Transverse colon (tissue), 4 donors: Measurements from ENCODE around the gene PPP2R2C. TPM values are rescaled to one million over a fixed set of nuclear protein-coding genes. Genes with fewer than 3 reads are reported as not detected.
A peak's percentile ranks its signal among the peaks of the same experiment; 100 is the strongest.

Experiments used
- DNase-seq: peaks from one replicate; pipeline ENCODE4 v3.0.0-alpha.2; 2019
- H3K27ac ChIP-seq, 4 donors: fragments of 200-600 bp; sonication (generic); 2 replicates each; pipeline ENCODE4 v1.5.1; 2016 to 2018; ENCODE audit warnings: inconsistent platforms in 4 of 4
- H3K27me3 ChIP-seq: fragments of 200-600 bp; sonication (generic); 2 replicates; pipeline ENCODE4 v1.5.1; 2017; ENCODE audit warnings: inconsistent platforms
- H3K36me3 ChIP-seq, 4 donors: fragments of 200-600 bp; sonication (generic); 2 replicates each; pipeline ENCODE4 v1.5.1; 2017 to 2019; ENCODE audit warnings: inconsistent platforms in 4 of 4
- H3K4me1 ChIP-seq, 4 donors: fragments of 200-600 bp; sonication (generic); 2 replicates each; pipeline ENCODE4 v1.5.1; 2017 to 2020; ENCODE audit warnings: inconsistent platforms in 4 of 4
- H3K4me3 ChIP-seq, 4 donors: fragments of 200-600 bp; sonication (generic); 1 replicate in 1 of 4; 2 replicates in 3 of 4; pipeline versions ENCODE4 v1.5.1 to v1.6.1; 2017 to 2019; ENCODE audit warnings: inconsistent platforms in 4 of 4
- H3K9me3 ChIP-seq, 2 donors: fragments of 200-600 bp; sonication (generic); 2 replicates each; pipeline ENCODE4 v1.5.1; 2017 to 2019; ENCODE audit warnings: inconsistent platforms in 2 of 2
- EP300 ChIP-seq: sonication (generic); formaldehyde crosslinking; IDR thresholded peaks from one replicate; pipeline ENCODE4 v1.6.1; 2017; ENCODE audit warnings: antibody characterized with exemption, low read depth
- POLR2A ChIP-seq: fragments of 450-650 bp; IDR thresholded peaks from one replicate; pipeline ENCODE4 v1.6.1; 2016; ENCODE audit warnings: antibody characterized with exemption, mild to moderate bottlenecking, moderate library complexity
- POLR2AphosphoS5 ChIP-seq, 3 donors: sonication (generic); formaldehyde crosslinking; IDR thresholded peaks; one replicate each; pipeline ENCODE4 v1.6.1; 2016; ENCODE audit warnings: antibody characterized with exemption in 3 of 3
- WGBS, 2 donors: methylation state at CpG; one replicate each; pipeline ENCODE4 v1.1.5; 2018; ENCODE audit warnings: low coverage in 1 of 2; 5-methylcytosine and 5-hydroxymethylcytosine counted together
- in situ Hi-C, 4 donors: fragments of 200-750 bp; cut with MboI; loops; one replicate each; pipeline versions ENCODE4 v1.15.0 to v1.15.1; 2017; ENCODE audit warnings: low sequenced_read_pairs in 3 of 4, low pct_ligation_motif_present in 1 of 4, low pct_unique_long_range_greater_than_20kb in 1 of 4
- intact Hi-C: fragments of 100-400 bp; cut with DNase I; formaldehyde crosslinking; loops from one replicate; pipeline ENCODE4 v1.15.1; 2023; ENCODE audit warnings: low total_unique reads
- total RNA-seq, 4 donors: library from RNA; depleted of rRNA; stranded (reverse); fragments of >200 nt; gene quantifications; one replicate each; pipeline ENCODE4 v1.1.0, GENCODE V29; 2016
- TF ChIP-seq, protein P1 (sequence below), 5 experiments: fragments of 200-600 bp in 3 of 5; fragments of 450-650 bp in 2 of 5; sonication (generic) in 3 of 5; IDR thresholded peaks; 1 replicate in 2 of 5; 2 replicates in 3 of 5; pipeline ENCODE4 v1.5.1; 2016 to 2017; ENCODE audit warnings: antibody characterized with exemption in 5 of 5, inconsistent platforms in 3 of 5, mild to moderate bottlenecking in 2 of 5, moderate library complexity in 1 of 5

The PPP2R2C gene
- total RNA-seq, 4 donors from 2014 or later = 0.27 to 8.8 (median 1.7) TPM

DNA sequence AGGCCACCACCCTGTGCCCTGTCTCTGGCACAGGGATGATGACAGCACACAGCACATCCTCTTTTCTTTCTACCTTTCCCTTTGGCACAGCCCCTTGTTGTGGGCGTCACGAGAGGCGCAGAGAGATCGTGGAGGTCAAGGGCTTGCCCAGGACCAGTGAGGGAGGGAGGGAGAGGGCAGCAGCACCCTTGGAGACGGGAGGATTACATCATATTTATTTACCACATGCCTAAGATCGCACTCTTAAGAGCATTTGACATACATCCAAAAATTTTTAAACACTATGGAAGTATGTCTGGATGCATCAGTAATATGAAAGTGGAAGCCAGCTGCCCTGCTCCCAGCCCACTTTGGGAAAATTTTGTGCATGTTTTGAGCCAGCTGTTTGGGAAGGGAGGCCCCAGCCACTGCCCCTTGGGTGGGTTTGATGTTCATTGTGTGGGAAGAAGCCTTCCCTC lies 190.1 kb downstream of the PPP2R2C start:
- DNase-seq = no peak
- Histone ChIP-seq H3K27ac (peak overlapping the region; percentile 59 to 80 (median 68)), H3K4me1 (peaks cover 13 to 37% (median 22%) of the 10 kb centered on the region in 4 donors), H3K4me3 (no peak overlapping the region), H3K36me3 (no peaks in the 10 kb centered on the region), H3K27me3 (no peaks in the 10 kb centered on the region), H3K9me3 (no peaks in the 10 kb centered on the region)
- 57 to 63% methylated on average over 6 of the region's 6 CpGs for WGBS, 2 donors
- in situ Hi-C loops (no loop called here), intact Hi-C loops (no loop called here)
- TF ChIP-seq, protein P1, sequence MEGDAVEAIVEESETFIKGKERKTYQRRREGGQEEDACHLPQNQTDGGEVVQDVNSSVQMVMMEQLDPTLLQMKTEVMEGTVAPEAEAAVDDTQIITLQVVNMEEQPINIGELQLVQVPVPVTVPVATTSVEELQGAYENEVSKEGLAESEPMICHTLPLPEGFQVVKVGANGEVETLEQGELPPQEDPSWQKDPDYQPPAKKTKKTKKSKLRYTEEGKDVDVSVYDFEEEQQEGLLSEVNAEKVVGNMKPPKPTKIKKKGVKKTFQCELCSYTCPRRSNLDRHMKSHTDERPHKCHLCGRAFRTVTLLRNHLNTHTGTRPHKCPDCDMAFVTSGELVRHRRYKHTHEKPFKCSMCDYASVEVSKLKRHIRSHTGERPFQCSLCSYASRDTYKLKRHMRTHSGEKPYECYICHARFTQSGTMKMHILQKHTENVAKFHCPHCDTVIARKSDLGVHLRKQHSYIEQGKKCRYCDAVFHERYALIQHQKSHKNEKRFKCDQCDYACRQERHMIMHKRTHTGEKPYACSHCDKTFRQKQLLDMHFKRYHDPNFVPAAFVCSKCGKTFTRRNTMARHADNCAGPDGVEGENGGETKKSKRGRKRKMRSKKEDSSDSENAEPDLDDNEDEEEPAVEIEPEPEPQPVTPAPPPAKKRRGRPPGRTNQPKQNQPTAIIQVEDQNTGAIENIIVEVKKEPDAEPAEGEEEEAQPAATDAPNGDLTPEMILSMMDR (IDR thresholded peaks at IDR 0.05) = no peak
- TF ChIP-seq EP300 = no peak
- peak in 1 of 3 donors; percentile 14 for TF ChIP-seq POLR2AphosphoS5 (IDR thresholded peaks at IDR 0.05)
- TF ChIP-seq POLR2A = no peak

DNA sequence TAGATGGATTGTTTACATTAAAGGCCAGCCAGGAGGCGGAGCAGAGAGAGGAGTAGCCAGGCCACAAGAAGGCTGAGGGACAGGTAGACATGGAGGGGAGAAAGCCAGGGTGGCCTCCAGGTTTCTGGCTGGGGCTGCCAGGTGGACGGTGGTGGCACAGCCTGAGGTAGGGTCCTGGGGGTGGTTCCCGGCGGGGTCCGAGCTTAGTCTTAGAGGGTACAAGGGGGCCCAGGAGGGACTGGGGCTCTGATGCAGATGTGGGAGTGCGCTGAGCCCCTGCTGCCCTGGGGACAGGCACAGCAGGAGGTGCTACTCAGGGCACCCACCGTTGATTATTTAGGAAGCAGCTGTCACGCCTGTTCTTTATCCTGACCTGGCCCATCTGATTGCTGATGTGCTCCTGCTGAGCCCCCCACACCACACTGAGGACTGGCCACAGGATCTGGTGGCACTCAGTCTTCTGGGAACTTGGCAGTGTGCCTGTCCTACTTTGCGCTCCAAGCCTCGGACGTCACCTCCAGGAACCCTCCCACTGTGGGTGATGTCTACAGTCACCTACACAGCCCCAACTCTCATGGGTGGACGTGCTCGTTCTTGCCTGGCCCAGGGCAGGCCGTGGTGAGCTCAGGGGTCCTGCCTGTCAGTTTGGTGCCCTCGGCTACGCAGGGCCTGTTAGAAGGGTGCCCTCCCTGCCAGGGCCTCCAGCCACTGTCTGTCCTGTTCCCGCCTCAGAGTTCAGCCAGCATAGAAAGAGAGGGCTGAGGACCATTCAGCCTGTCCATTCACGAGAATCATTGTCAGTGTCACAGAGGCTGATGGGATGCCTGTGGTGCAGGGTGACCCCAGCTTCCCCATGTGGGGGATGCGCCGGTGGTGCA lies 190.7 kb downstream of the PPP2R2C start:
- no peaks in the 10 kb centered on the region for H3K9me3 ChIP-seq
- H3K36me3 ChIP-seq = no peaks in the 10 kb centered on the region
- in situ Hi-C loops = no loop called here
- peak; percentile 20 for DNase-seq
- intact Hi-C loops = no loop called here
- H3K4me1 ChIP-seq = peaks cover 13 to 43% (median 27%) of the 10 kb centered on the region in 4 donors
- no peaks in the 10 kb centered on the region for H3K27me3 ChIP-seq
- no peak overlapping the region for H3K4me3 ChIP-seq
- WGBS, 2 donors = 76 to 80% methylated on average over 2 to 19 of the region's 20 CpGs
- H3K27ac ChIP-seq = peak overlapping the region; percentile 59 to 80 (median 68)
- no peak for TF ChIP-seq POLR2AphosphoS5 (IDR thresholded peaks at IDR 0.05)

DNA sequence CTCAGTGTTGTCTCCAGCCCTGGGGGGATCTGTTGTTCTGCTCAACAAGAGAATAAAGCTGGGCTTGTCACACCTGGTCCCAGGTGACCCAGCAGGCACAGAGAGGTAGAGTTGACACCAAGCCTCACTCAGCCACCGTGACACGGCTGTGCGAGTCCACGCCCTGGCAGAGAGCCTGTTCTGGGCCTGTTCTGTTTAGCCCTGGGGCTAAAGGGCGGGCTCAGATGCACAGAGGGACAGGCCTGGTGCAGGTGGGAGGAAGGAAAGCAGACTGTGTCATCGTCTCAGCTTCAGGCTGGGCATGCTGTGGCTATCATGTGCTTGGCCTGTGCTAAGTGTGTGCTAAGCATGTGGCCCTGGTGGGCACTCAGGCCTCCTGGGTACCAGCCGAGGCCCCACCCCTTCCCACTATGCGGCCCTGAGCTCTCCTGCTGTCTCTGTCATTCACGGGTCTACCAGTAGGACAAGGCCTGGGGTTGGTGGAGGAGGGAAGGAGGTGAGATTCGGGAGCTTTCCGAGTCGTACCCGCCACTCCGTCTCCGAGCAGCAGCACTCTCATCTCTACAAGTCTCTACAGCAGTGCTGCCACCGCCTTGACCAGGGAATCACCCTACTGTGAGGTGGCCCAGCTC lies 191.9 kb downstream of the PPP2R2C start:
- Histone ChIP-seq H3K4me3 (no peak overlapping the region), H3K9me3 (no peaks in the 10 kb centered on the region), H3K27ac (peak overlapping the region in 1 of 4 donors; percentile 80), H3K4me1 (peaks cover 25 to 54% (median 35%) of the 10 kb centered on the region in 4 donors), H3K27me3 (no peaks in the 10 kb centered on the region), H3K36me3 (no peaks in the 10 kb centered on the region)
- no peak for DNase-seq
- 86% methylated on average over 16 of the region's 16 CpGs; no CpG with 5 or more reads in 1 of the 2 donors for WGBS, 2 donors
- TF ChIP-seq POLR2AphosphoS5 (IDR thresholded peaks at IDR 0.05) = no peak
- TF ChIP-seq, protein P1 (IDR thresholded peaks at IDR 0.05) = no peak
- TF ChIP-seq POLR2A = no peak
- no peak for TF ChIP-seq EP300
- intact Hi-C loops (no loop called here), in situ Hi-C loops (no loop called here)

DNA sequence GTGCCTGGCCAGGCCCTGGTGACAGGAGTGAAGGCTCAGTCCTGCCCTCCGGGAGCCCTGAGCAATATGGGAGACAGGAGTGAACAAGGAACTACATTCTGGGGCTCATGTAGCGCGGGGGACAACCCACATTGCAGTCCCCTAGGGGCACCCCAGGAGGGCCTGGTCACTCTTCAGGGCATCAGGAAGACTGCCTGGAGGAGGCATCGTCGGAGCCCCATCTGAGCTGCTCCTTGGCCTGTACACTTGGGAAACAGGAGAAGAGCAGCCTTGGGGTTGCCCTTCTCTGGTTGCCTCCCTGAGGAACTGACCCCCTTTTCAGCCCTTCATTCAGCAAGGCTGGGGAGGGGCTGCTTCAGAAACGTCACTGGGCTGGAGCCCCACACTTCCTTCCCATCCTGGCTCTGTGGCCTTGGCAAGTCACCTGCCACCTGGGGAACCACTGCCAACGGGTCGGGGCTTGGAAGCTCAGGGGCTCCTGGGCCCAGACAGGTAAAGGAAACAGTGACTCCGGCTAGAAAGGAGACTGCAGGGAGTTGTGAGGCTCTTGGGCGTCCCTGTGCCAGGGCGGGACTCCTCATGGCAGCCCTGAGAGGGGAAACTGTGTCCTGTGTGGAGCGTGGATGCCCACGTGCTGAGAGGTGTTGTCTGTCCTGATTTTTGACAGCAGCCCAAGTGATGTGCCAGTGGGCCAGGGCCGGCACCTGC lies 192.7 kb downstream of the PPP2R2C start:
- intact Hi-C loops = no loop called here

More for the DNA sequence above, 192.7 kb downstream of the PPP2R2C start:
- Histone ChIP-seq H3K27me3 (no peaks in the 10 kb centered on the region), H3K27ac (peak overlapping the region in 3 of 4 donors; percentile 58 to 94 (median 61)), H3K4me3 (no peak overlapping the region), H3K36me3 (no peaks in the 10 kb centered on the region), H3K4me1 (peaks cover 25 to 54% (median 36%) of the 10 kb centered on the region in 4 donors), H3K9me3 (no peaks in the 10 kb centered on the region)
- DNase-seq = no peak
- 90% methylated on average over 14 of the region's 14 CpGs; no CpG with 5 or more reads in 1 of the 2 donors for WGBS, 2 donors
- TF ChIP-seq POLR2A = no peak
- in situ Hi-C loops = no loop called here
